Astrocyte (in vitro differentiated cells and primary cell): ENCODE measurements around the gene SBF2.

Experiments used
- CTCF ChIP-seq: IDR thresholded peaks from 2 replicates; pipeline ENCODE4 v1.5.1; 2011; ENCODE audit warnings: low read depth, mild to moderate bottlenecking, inconsistent platforms, low read length, moderate library complexity; ENCODE audit not compliant: insufficient read depth
- EZH2 ChIP-seq: IDR thresholded peaks from 2 replicates; pipeline ENCODE4 v1.6.1; 2012; ENCODE audit warnings: mild to moderate bottlenecking, low read length, inconsistent platforms; ENCODE audit not compliant: insufficient read depth

- TF ChIP-seq CTCF (no peak), EZH2 (no peak)
Measured at GRCh38 chr11:10042699-10043098, 251.3 kb downstream of the SBF2 start.
